HCT116 (cell line): ENCODE results near the gene EHD3. TPM values are rescaled to one million over a fixed set of nuclear protein-coding genes. Genes with fewer than 3 reads are reported as not detected.

Experiments used
- ATAC-seq: fragments of 200-7000 bp; cut with Tn5 transposase; 2 replicates; pipeline ENCODE4 v1.9.1; 2020; ENCODE audit warnings: mild to moderate bottlenecking, moderate library complexity
- BruUV-seq: library from RNA; stranded (reverse); fragments of 400-500 nt; replicated peaks from 2 replicates; lab custom pipeline; 2021; lab: Mats Ljungman, UMichigan
- CTCF ChIA-PET: fragments of 300-600 bp; sonication (Branson Sonifier 250); formaldehyde crosslinking; loops from one replicate; lab custom pipeline; 2021; ENCODE audit warnings: antibody characterized with exemption; lab: Charles Lee
- POLR2A ChIA-PET: fragments of 300-600, 350-600 bp; sonication (Branson Sonifier 250); formaldehyde crosslinking; loops from one replicate; lab custom pipeline; 2021; ENCODE audit warnings: antibody characterized with exemption; lab: Charles Lee
- RAD21 ChIA-PET, 2 experiments: fragments of 300-600 bp; sonication (Branson Sonifier 250); formaldehyde crosslinking; loops; one replicate each; lab custom pipeline; 2023; ENCODE audit warnings: low total read pairs in 2 of 2; ENCODE audit not compliant: uncharacterized antibody in 2 of 2, unreplicated experiment in 2 of 2, low non-redundant PET in 1 of 2; lab: Charles Lee
- DNase-seq: peaks from one replicate; pipeline ENCODE4 v3.0.0-alpha.2; 2010; ENCODE audit warnings: low read depth, low spot score
- H2AFZ ChIP-seq: fragments of 200-600 bp; shearing (Covaris generic), sonication (generic); 2 replicates; pipeline ENCODE4 v1.6.1; 2017; ENCODE audit warnings: low read depth, mixed run types, mixed read lengths, antibody characterized with exemption, low read length; ENCODE audit not compliant: poor library complexity, severe bottlenecking
- H3K27ac ChIP-seq: 2 replicates; pipeline ENCODE4 v1.5.1; 2012; ENCODE audit warnings: low read depth, low read length
- H3K27me3 ChIP-seq: fragments of 200-600 bp; sonication (generic); 2 replicates; pipeline ENCODE4 v1.6.1; 2016; ENCODE audit warnings: mixed run types, low read length, mixed read lengths; ENCODE audit not compliant: insufficient read depth
- H3K36me3 ChIP-seq, 2 experiments: fragments of 200-500 bp in 1 of 2; fragments of 200-600 bp in 1 of 2; sonication (Bioruptor generic) in 1 of 2; sonication (generic) in 1 of 2; 2 replicates each; pipeline versions ENCODE4 v1.5.1 to v1.6.1; 2014 to 2016; ENCODE audit warnings: low read length in 2 of 2, inconsistent platforms in 1 of 2, mixed read lengths in 1 of 2, mixed run types in 1 of 2; ENCODE audit not compliant: insufficient read depth in 2 of 2, control insufficient read depth in 1 of 2
- H3K4me1 ChIP-seq, 2 experiments: fragments of 200-600 bp in 1 of 2; sonication (generic) in 1 of 2; 2 replicates each; pipeline versions ENCODE4 v1.5.1 to v1.6.1; 2012 to 2017; ENCODE audit warnings: low read length in 2 of 2, inconsistent platforms in 1 of 2, mild to moderate bottlenecking in 1 of 2, mixed read lengths in 1 of 2, mixed run types in 1 of 2, moderate library complexity in 1 of 2; ENCODE audit not compliant: insufficient read depth in 2 of 2, control insufficient read depth in 1 of 2
- H3K4me2 ChIP-seq: fragments of 200-600 bp; sonication (generic); 2 replicates; pipeline ENCODE4 v1.6.1; 2017; ENCODE audit warnings: mixed run types, low read length, mixed read lengths
- H3K4me3 ChIP-seq, 2 experiments: fragments of 200-600 bp in 1 of 2; sonication (generic) in 1 of 2; replicated peaks in 1 of 2; 2 replicates each; pipeline ENCODE4 v1.5.1; 2011 to 2016; ENCODE audit warnings: low read length in 2 of 2, control low read depth in 1 of 2, low read depth in 1 of 2, mild to moderate bottlenecking in 1 of 2, mixed read lengths in 1 of 2, mixed run types in 1 of 2
- H3K79me2 ChIP-seq: fragments of 200-600 bp; sonication (generic); 2 replicates; pipeline ENCODE4 v1.6.1; 2017; ENCODE audit warnings: mild to moderate bottlenecking, mixed run types, low read length, moderate library complexity, mixed read lengths; ENCODE audit not compliant: insufficient read depth
- H3K9ac ChIP-seq: fragments of 200-600 bp; sonication (generic); 2 replicates; pipeline ENCODE4 v1.6.1; 2016; ENCODE audit warnings: low read length, mixed read lengths
- H3K9me2 ChIP-seq: fragments of 200-600 bp; sonication (generic), shearing (Covaris generic); 2 replicates; pipeline ENCODE4 v1.6.1; 2017; ENCODE audit warnings: mixed run types, mild to moderate bottlenecking, moderate library complexity; ENCODE audit not compliant: insufficient read depth
- H3K9me3 ChIP-seq, 2 experiments: fragments of 200-500 bp in 1 of 2; fragments of 200-600 bp in 1 of 2; sonication (Bioruptor generic) in 1 of 2; sonication (generic) in 1 of 2; 2 replicates each; pipeline ENCODE4 v1.6.1; 2014 to 2017; ENCODE audit warnings: low read length in 2 of 2, mixed read lengths in 2 of 2, inconsistent platforms in 1 of 2, low read depth in 1 of 2, mild to moderate bottlenecking in 1 of 2, mixed run types in 1 of 2, moderate library complexity in 1 of 2; ENCODE audit not compliant: control insufficient read depth in 1 of 2, insufficient read depth in 1 of 2
- H4K20me1 ChIP-seq: fragments of 200-600 bp; sonication (generic), shearing (Covaris generic); 2 replicates; pipeline ENCODE4 v1.6.1; 2017; ENCODE audit warnings: mixed run types, mild to moderate bottlenecking, moderate library complexity; ENCODE audit not compliant: insufficient read depth
- ATF3 ChIP-seq: IDR thresholded peaks from 2 replicates; pipeline ENCODE4 v1.6.1; 2012
- CBX3 ChIP-seq: IDR thresholded peaks from 2 replicates; pipeline ENCODE4 v1.6.1; 2012; ENCODE audit warnings: low read depth
- CEBPB ChIP-seq: IDR thresholded peaks from 2 replicates; pipeline ENCODE4 v1.6.1; 2012; ENCODE audit warnings: low read depth
- EGR1 ChIP-seq: IDR thresholded peaks from 2 replicates; pipeline ENCODE4 v1.6.1; 2012; ENCODE audit warnings: low read depth
- ELF1 ChIP-seq: IDR thresholded peaks from 2 replicates; pipeline ENCODE4 v1.6.1; 2012; ENCODE audit warnings: low read depth, borderline replicate concordance
- EZH2 ChIP-seq: fragments of 200-600 bp; sonication (generic); IDR thresholded peaks from 2 replicates; pipeline ENCODE4 v1.6.1; 2017; ENCODE audit warnings: antibody characterized with exemption, mixed run types
- EZH2phosphoT487 ChIP-seq: fragments of 200-600 bp; IDR thresholded peaks from 2 replicates; pipeline ENCODE4 v1.6.1; 2018; ENCODE audit warnings: antibody characterized with exemption, borderline replicate concordance
- FOSL1 ChIP-seq: IDR thresholded peaks from 2 replicates; pipeline ENCODE4 v1.6.1; 2012; ENCODE audit warnings: low read depth
- JUND ChIP-seq: IDR thresholded peaks from 2 replicates; pipeline ENCODE4 v1.6.1; 2012
- MAX ChIP-seq: IDR thresholded peaks from 2 replicates; pipeline ENCODE4 v1.6.1; 2012
- POLR2A ChIP-seq: IDR thresholded peaks from 2 replicates; pipeline ENCODE4 v1.7.0; 2011; ENCODE audit warnings: borderline replicate concordance; ENCODE audit not compliant: insufficient read depth, insufficient read length; ENCODE audit errors: extremely low read depth
- POLR2AphosphoS5 ChIP-seq: IDR thresholded peaks from 2 replicates; pipeline ENCODE4 v1.6.1; 2011; ENCODE audit warnings: mild to moderate bottlenecking, low read depth, low read length, moderate library complexity
- RAD21 ChIP-seq: IDR thresholded peaks from 2 replicates; pipeline ENCODE4 v1.6.1; 2012; ENCODE audit warnings: low read depth, mild to moderate bottlenecking
- SIN3A ChIP-seq: IDR thresholded peaks from 2 replicates; pipeline ENCODE4 v1.6.1; 2012; ENCODE audit warnings: low read depth
- SP1 ChIP-seq: IDR thresholded peaks from 2 replicates; pipeline ENCODE4 v1.6.1; 2012; ENCODE audit warnings: low read depth
- SRF ChIP-seq: IDR thresholded peaks from 2 replicates; pipeline ENCODE4 v1.6.1; 2012; ENCODE audit warnings: low read depth
- TCF7L2 ChIP-seq: IDR thresholded peaks from 2 replicates; pipeline ENCODE4 v1.7.0; 2011; ENCODE audit warnings: borderline replicate concordance, inconsistent platforms; ENCODE audit not compliant: insufficient read depth, insufficient read length; ENCODE audit errors: extremely low read depth
- YY1 ChIP-seq: IDR thresholded peaks from 2 replicates; pipeline ENCODE4 v1.6.1; 2011; ENCODE audit warnings: low read length, low read depth, moderate library complexity, mild to moderate bottlenecking; ENCODE audit not compliant: insufficient replicate concordance; ENCODE audit errors: extremely low read depth
- ZBTB33 ChIP-seq: IDR thresholded peaks from 2 replicates; pipeline ENCODE4 v1.6.1; 2011; ENCODE audit warnings: mild to moderate bottlenecking, low read length, moderate library complexity; ENCODE audit not compliant: insufficient replicate concordance; ENCODE audit errors: extremely low read depth
- ZFX ChIP-seq: fragments of 450-650 bp; IDR thresholded peaks from 2 replicates; pipeline ENCODE4 v1.6.1; 2017
- intact Hi-C: fragments of 100-400 bp; cut with micrococcal nuclease; formaldehyde crosslinking; loops from 2 replicates; pipeline ENCODE4 v1.10.0; 2022
- total RNA-seq: library from RNA; stranded (reverse); gene quantifications from one replicate; pipeline ENCODE4 v1.2.1, GENCODE V29; 2021; ENCODE audit not compliant: unreplicated experiment

The EHD3 gene
- total RNA-seq, 1 experiment from 2014 or later: not detected

GRCh38 chr2:31259075-31259474 lies 25.1 kb downstream of the EHD3 start:
- Histone ChIP-seq H3K9me2 (no peaks in the 10 kb centered on the region), H3K9me3 (no peaks in the 10 kb centered on the region), H4K20me1 (no peaks in the 10 kb centered on the region), H3K4me2 (no peak overlapping the region), H3K79me2 (no peaks in the 10 kb centered on the region), H2AFZ (no peak overlapping the region), H3K27ac (no peak overlapping the region), H3K4me1 (no peaks in the 10 kb centered on the region), H3K36me3 (no peaks in the 10 kb centered on the region), H3K9ac (no peak overlapping the region), H3K4me3 (no peak overlapping the region)
- ChIA-PET RAD21 (no interaction called here), CTCF (no interaction called here), POLR2A (no interaction called here)
- BruUV-seq: no TSS peak
- ATAC-seq: no peak
- TF ChIP-seq TCF7L2: no peak
- no peak for TF ChIP-seq CBX3
- TF ChIP-seq SRF: no peak
- no peak for TF ChIP-seq RAD21
- TF ChIP-seq EZH2: no peak
- no peak for TF ChIP-seq POLR2A
- no peak for TF ChIP-seq FOSL1
- no peak for TF ChIP-seq CEBPB
- TF ChIP-seq EGR1: no peak
- TF ChIP-seq ATF3: no peak
- TF ChIP-seq, all 23 proteins: peak for 0
- DNase-seq: no peak
- intact Hi-C loops: no loop called here
- no peaks in the 10 kb centered on the region for H3K27me3 ChIP-seq

GRCh38 chr2:31260870-31261269 lies 26.9 kb downstream of the EHD3 start:
- no peaks in the 10 kb centered on the region for H3K4me1 ChIP-seq
- POLR2A ChIA-PET: no interaction called here
- H3K27me3 ChIP-seq: no peaks in the 10 kb centered on the region
- no peaks in the 10 kb centered on the region for H4K20me1 ChIP-seq
- DNase-seq (no peak), ATAC-seq (no peak)
- H2AFZ ChIP-seq: no peak overlapping the region
- no peaks in the 10 kb centered on the region for H3K79me2 ChIP-seq
- no peaks in the 10 kb centered on the region for H3K36me3 ChIP-seq
- RAD21 ChIA-PET: no interaction called here
- no peak overlapping the region for H3K9ac ChIP-seq
- H3K4me3 ChIP-seq: no peak overlapping the region
- no peaks in the 10 kb centered on the region for H3K9me2 ChIP-seq
- intact Hi-C loops: no loop called here
- no peak overlapping the region for H3K27ac ChIP-seq
- CTCF ChIA-PET: no interaction called here
- no peaks in the 10 kb centered on the region for H3K9me3 ChIP-seq
- TF ChIP-seq SRF (no peak), CEBPB (no peak), CBX3 (no peak), TCF7L2 (no peak), YY1 (no peak), EZH2 (no peak), ATF3 (no peak), ELF1 (no peak), SIN3A (no peak), SP1 (no peak), FOSL1 (no peak), POLR2AphosphoS5 (no peak), EZH2phosphoT487 (no peak), JUND (no peak), POLR2A (no peak), ZFX (no peak), MAX (no peak), RAD21 (no peak), ZBTB33 (no peak)
- no peak overlapping the region for H3K4me2 ChIP-seq
- BruUV-seq: no TSS peak
